Osteoblast (primary cell): Measurements from ENCODE around the gene SLC22A16. TPM values are rescaled to one million over a fixed set of nuclear protein-coding genes. Genes with fewer than 3 reads are reported as not detected.
"Not testable (repeated sequence)": the region's sequence is repeated elsewhere in the genome, so short reads cannot be mapped to it uniquely, and the experiment has no call there.

Experiments used
- DNase-seq: peaks from one replicate; pipeline ENCODE4 v3.0.0; 2011; ENCODE audit warnings: low spot score, mixed read lengths; ENCODE audit not compliant: insufficient read length; ENCODE audit errors: missing footprints
- H2AFZ ChIP-seq: 2 replicates; pipeline ENCODE4 v1.6.0; 2011; ENCODE audit warnings: mild to moderate bottlenecking, low read length
- H3K27ac ChIP-seq: 2 replicates; pipeline ENCODE4 v1.5.1; 2011; ENCODE audit warnings: mild to moderate bottlenecking, low read depth, low read length, moderate library complexity
- H3K27me3 ChIP-seq: 2 replicates; pipeline ENCODE4 v1.6.0; 2012; ENCODE audit warnings: mild to moderate bottlenecking, control low read depth, inconsistent platforms, low read length, moderate library complexity; ENCODE audit not compliant: insufficient read depth
- H3K36me3 ChIP-seq: 2 replicates; pipeline ENCODE4 v1.5.1; 2011; ENCODE audit warnings: mild to moderate bottlenecking, low read length, control low read depth, moderate library complexity; ENCODE audit not compliant: insufficient read depth
- H3K4me1 ChIP-seq: 2 replicates; pipeline ENCODE4 v1.5.1; 2011; ENCODE audit warnings: mild to moderate bottlenecking, low read length, control low read depth, moderate library complexity; ENCODE audit not compliant: insufficient read depth
- H3K4me2 ChIP-seq: 2 replicates; pipeline ENCODE4 v1.6.0; 2011; ENCODE audit warnings: mild to moderate bottlenecking, low read length; ENCODE audit not compliant: insufficient read depth
- H3K4me3 ChIP-seq: fragments of 200-600 bp; sonication (generic); 3 replicates; pipeline ENCODE4 v1.5.1; 2012; ENCODE audit warnings: mild to moderate bottlenecking, low read length, inconsistent platforms; ENCODE audit not compliant: insufficient read depth
- H3K79me2 ChIP-seq: 2 replicates; pipeline ENCODE4 v1.6.0; 2012; ENCODE audit warnings: mild to moderate bottlenecking, low read length, control low read depth, inconsistent platforms; ENCODE audit not compliant: insufficient read depth
- H3K9me3 ChIP-seq: 2 replicates; pipeline ENCODE4 v1.5.1; 2011; ENCODE audit warnings: low read depth, low read length, control low read depth
- H4K20me1 ChIP-seq: 2 replicates; pipeline ENCODE4 v1.6.0; 2012; ENCODE audit warnings: mild to moderate bottlenecking, low read length, control low read depth; ENCODE audit not compliant: insufficient read depth
- total RNA-seq: library from RNA; depleted of rRNA; stranded (reverse); fragments of >200 nt; gene quantifications from 2 replicates; pipeline ENCODE4 v1.2.3, GENCODE V29; 2012
- TF ChIP-seq, protein P1 (sequence below): IDR thresholded peaks from 2 replicates; pipeline ENCODE4 v1.5.1; 2011; ENCODE audit warnings: mild to moderate bottlenecking, low read depth, low read length, moderate library complexity; ENCODE audit errors: extremely low read depth

SLC22A16 gene
- total RNA-seq, 1 donor = 0.36 TPM

DNA sequence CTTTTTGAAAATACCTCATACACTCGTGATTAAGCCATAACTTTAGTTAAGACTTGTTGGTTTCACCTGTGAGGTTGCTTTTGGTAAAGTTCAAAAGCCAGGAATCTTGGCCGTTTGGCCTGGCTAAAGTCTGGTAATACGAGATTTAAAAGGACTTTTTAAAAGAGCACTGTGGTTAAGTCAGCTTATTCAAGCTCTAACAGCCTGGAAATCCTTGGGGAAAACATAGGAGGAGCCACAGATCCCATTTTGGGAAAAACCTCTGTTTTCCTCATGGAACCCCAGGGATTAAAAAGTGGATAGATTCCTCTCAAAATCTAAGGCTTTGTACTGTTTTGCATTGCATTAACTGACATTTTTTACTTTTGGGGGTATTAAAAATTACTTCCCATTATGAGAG, 13.7 kb upstream of the SLC22A16 start:
- DNase-seq = no peak
- Histone ChIP-seq H2AFZ (no peak overlapping the region), H3K4me2 (no peak overlapping the region), H3K79me2 (no peaks in the 10 kb centered on the region), H3K36me3 (no peaks in the 10 kb centered on the region), H3K27ac (no peak overlapping the region), H4K20me1 (no peaks in the 10 kb centered on the region), H3K9me3 (no peaks in the 10 kb centered on the region), H3K4me3 (no peak overlapping the region), H3K27me3 (peaks cover 17% of the 10 kb centered on the region), H3K4me1 (peaks cover 11% of the 10 kb centered on the region)
- TF ChIP-seq, protein P1, sequence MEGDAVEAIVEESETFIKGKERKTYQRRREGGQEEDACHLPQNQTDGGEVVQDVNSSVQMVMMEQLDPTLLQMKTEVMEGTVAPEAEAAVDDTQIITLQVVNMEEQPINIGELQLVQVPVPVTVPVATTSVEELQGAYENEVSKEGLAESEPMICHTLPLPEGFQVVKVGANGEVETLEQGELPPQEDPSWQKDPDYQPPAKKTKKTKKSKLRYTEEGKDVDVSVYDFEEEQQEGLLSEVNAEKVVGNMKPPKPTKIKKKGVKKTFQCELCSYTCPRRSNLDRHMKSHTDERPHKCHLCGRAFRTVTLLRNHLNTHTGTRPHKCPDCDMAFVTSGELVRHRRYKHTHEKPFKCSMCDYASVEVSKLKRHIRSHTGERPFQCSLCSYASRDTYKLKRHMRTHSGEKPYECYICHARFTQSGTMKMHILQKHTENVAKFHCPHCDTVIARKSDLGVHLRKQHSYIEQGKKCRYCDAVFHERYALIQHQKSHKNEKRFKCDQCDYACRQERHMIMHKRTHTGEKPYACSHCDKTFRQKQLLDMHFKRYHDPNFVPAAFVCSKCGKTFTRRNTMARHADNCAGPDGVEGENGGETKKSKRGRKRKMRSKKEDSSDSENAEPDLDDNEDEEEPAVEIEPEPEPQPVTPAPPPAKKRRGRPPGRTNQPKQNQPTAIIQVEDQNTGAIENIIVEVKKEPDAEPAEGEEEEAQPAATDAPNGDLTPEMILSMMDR = no peak

DNA sequence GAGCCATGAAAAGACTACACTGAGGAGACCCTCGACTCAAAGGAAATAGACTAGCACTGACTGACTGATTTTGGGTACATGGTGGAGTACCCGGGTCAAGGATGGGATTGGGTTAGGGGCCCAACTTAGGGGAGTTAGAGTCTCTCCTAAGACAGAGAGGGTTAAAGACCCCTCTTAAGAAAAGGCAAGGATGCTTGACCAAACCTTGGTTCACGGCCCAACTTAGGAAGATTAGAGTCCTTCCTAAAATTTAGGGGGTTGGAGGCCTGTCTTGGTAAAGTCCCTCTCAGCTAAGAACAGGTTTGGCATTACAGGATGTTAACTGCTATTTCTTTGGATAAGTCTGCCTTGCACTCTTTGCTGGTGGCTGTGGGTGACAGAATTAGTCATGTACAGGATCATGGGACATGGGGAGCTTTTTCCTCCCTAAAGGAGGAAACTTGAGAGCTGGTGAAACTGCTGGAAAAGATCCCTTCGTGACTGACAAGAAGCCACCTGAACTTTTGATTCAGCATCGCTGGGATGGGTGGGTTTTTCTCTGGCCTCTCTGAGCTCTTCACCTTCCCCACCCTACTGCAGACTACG, 12.3 kb upstream of the SLC22A16 start:
- peaks cover 11% of the 10 kb centered on the region for H3K4me1 ChIP-seq
- peaks cover 17% of the 10 kb centered on the region for H3K27me3 ChIP-seq
- no peak overlapping the region for H3K27ac ChIP-seq
- no peak overlapping the region for H3K4me2 ChIP-seq
- no peaks in the 10 kb centered on the region for H3K79me2 ChIP-seq
- no peaks in the 10 kb centered on the region for H3K36me3 ChIP-seq
- H3K4me3 ChIP-seq = no peak overlapping the region
- DNase-seq = no peak
- TF ChIP-seq, protein P1 = no peak
- H3K9me3 ChIP-seq = no peaks in the 10 kb centered on the region
- H4K20me1 ChIP-seq = no peaks in the 10 kb centered on the region
- no peak overlapping the region for H2AFZ ChIP-seq

DNA sequence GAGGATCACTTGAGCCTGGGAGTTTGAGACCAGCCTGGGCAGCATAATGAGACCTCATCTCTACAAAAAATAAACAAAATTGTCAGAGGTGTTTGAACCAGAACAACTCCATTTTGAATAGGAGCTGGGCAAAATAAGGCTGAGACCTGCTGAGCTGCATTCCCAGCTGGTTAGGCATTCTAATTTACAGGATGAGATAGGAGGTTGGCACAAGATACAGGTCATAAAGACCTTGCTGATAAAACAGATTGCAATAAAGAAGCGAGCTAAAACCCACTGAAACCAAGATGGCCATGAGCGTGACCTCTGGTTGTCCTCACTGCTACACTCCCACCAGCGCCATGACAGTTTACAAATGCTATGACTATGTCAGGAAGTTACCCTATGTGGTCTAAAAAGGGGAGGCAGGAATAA, 11.6 kb upstream of the SLC22A16 start:
- H3K79me2 ChIP-seq, H3K4me2 ChIP-seq, DNase-seq, H4K20me1 ChIP-seq, H3K9me3 ChIP-seq, H3K4me3 ChIP-seq, H2AFZ ChIP-seq, H3K36me3 ChIP-seq, H3K27ac ChIP-seq: not testable (repeated sequence)
- peaks cover 11% of the 10 kb centered on the region for H3K4me1 ChIP-seq
- peaks cover 17% of the 10 kb centered on the region for H3K27me3 ChIP-seq

DNA sequence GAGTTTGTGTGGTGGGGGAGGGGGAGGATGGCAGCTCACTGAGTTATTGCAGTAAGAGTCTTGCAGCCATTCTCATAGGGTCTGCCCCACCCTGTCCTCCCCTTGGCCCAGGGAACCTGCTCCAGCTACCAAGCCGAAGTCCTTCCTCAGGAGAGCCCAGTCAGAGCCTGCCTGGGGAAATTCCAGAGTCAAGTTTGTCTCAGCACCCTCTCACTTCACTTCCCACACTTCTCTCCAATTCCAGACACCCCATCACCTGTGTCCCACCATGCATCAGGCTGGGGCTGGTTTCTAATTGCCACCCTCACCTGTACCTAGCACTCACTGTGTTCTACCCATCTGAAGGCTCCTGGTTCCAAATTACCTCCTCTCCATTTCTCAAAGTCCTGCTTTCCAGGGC, 10.3 kb upstream of the SLC22A16 start:
- no peaks in the 10 kb centered on the region for H3K9me3 ChIP-seq
- H3K4me1 ChIP-seq = peaks cover 5% of the 10 kb centered on the region
- no peak for DNase-seq

More for the DNA sequence above, 10.3 kb upstream of the SLC22A16 start:
- H3K27me3 ChIP-seq = peaks cover 18% of the 10 kb centered on the region
- no peak overlapping the region for H3K4me2 ChIP-seq
- no peak overlapping the region for H2AFZ ChIP-seq
- TF ChIP-seq, protein P1 = no peak
- no peaks in the 10 kb centered on the region for H3K79me2 ChIP-seq
- no peaks in the 10 kb centered on the region for H4K20me1 ChIP-seq
- no peak overlapping the region for H3K27ac ChIP-seq
- H3K4me3 ChIP-seq = no peak overlapping the region
- H3K36me3 ChIP-seq = no peaks in the 10 kb centered on the region
